ACHN (cell line): Measurements from ENCODE around the gene PRDX1.

Experiments used
- DNase-seq: peaks from one replicate; pipeline ENCODE4 v3.0.0-alpha.2; 2015
- in situ Hi-C: cut with HindIII; loops from 2 replicates; pipeline ENCODE4 v1.10.0; 2017; ENCODE audit warnings: low sequenced_read_pairs, low pct_ligation_motif_present, low pct_unique_long_range_greater_than_20kb

PRDX1 gene

GRCh38 chr1:45521413-45522323 lies at the start of gene PRDX1:
Gene PRDX1, minus strand, starts transcription at chr1:45521884. Its CDS starts 2,841 bp downstream, at chr1:45519043.
- DNase-seq: peak; percentile 95
- in situ Hi-C loops: no loop called here

- in situ Hi-C loops: no loop called here
- DNase-seq: no peak
Measured at GRCh38 chr1:45570631-45571030, 48.9 kb upstream of the PRDX1 start.

GRCh38 chr1:45569962-45570581 lies 48.4 kb upstream of the PRDX1 start:
- peak; percentile 64 for DNase-seq
- in situ Hi-C loops: no loop called here

GRCh38 chr1:45569571-45569961 lies 47.9 kb upstream of the PRDX1 start:
- in situ Hi-C loops: no loop called here
- no peak for DNase-seq

GRCh38 chr1:45568421-45568820 lies 46.7 kb upstream of the PRDX1 start:
- DNase-seq: no peak
- in situ Hi-C loops: no loop called here

GRCh38 chr1:45567911-45568310 lies 46.2 kb upstream of the PRDX1 start:
- in situ Hi-C loops: no loop called here
- no peak for DNase-seq

GRCh38 chr1:45566722-45567121 lies 45.0 kb upstream of the PRDX1 start:
- in situ Hi-C loops: no loop called here
- no peak for DNase-seq

GRCh38 chr1:45563843-45564242 lies 42.2 kb upstream of the PRDX1 start:
- no peak for DNase-seq
- in situ Hi-C loops: no loop called here

GRCh38 chr1:45557422-45557944 lies 35.8 kb upstream of the PRDX1 start:
- DNase-seq: no peak
- in situ Hi-C loops: no loop called here

- in situ Hi-C loops: no loop called here
Measured at GRCh38 chr1:45554198-45554597, 32.5 kb upstream of the PRDX1 start.

GRCh38 chr1:45552331-45552730 lies 30.6 kb upstream of the PRDX1 start:
- in situ Hi-C loops: no loop called here
- no peak for DNase-seq

More at GRCh38 chr1:45554198-45554597, 32.5 kb upstream of the PRDX1 start:
- no peak for DNase-seq

GRCh38 chr1:45551684-45552083 lies 30.0 kb upstream of the PRDX1 start:
- DNase-seq: no peak
- in situ Hi-C loops: no loop called here

GRCh38 chr1:45550401-45551351 lies 29.0 kb upstream of the PRDX1 start, which contains the start of gene AKR1A1:
Gene AKR1A1, plus strand, starts transcription at chr1:45550826. Its CDS starts 10,969 bp downstream, at chr1:45561795.
- in situ Hi-C loops: no loop called here
- peak; percentile 85 for DNase-seq

GRCh38 chr1:45545553-45546310 lies 24.0 kb upstream of the PRDX1 start:
- in situ Hi-C loops: no loop called here
- no peak for DNase-seq

- no peak for DNase-seq
- in situ Hi-C loops: no loop called here
Measured at GRCh38 chr1:45545019-45545493, 23.4 kb upstream of the PRDX1 start.

- no peak for DNase-seq
- in situ Hi-C loops: no loop called here
Measured at GRCh38 chr1:45544530-45544929, 22.8 kb upstream of the PRDX1 start.

- DNase-seq: no peak
- in situ Hi-C loops: no loop called here
Measured at GRCh38 chr1:45543581-45544417, 22.1 kb upstream of the PRDX1 start.
